Measurements from ENCODE around the gene TMSB10. TPM values are rescaled to one million over a fixed set of nuclear protein-coding genes. Genes with fewer than 3 reads are reported as not detected.

Gene TMSB10
- total and polyA plus RNA-seq, 2 of the 13 experiments (the other 11 are each of a cell fraction or from before 2014, with no cell fraction given), result 665 to 708 TPM

GRCh38 chr2:84946204-84947009 is 41.0 kb downstream of the TMSB10 start (continued):
- TF ChIP-seq NFE2L1 (CRISPR knock-in tag; IDR thresholded peaks at IDR 0.05; ENCODE audit: borderline replicate concordance), result no peak
- TF ChIP-seq CSRNP2 (CRISPR knock-in tag; conservative IDR thresholded peaks at IDR 0.05; ENCODE audit: low read depth), result no peak
- no peak; the same call in 1 of the 2 replicates for TF ChIP-seq ZNF629 (CRISPR knock-in tag; conservative IDR thresholded peaks at IDR 0.05)
- TF ChIP-seq ZNF75D (CRISPR knock-in tag; IDR thresholded peaks at IDR 0.05; ENCODE audit: borderline replicate concordance), result no peak
- peak; percentile 85; the same call in 1 of the 2 replicates for TF ChIP-seq ZNF343 (CRISPR knock-in tag; IDR thresholded peaks at IDR 0.05)
- peak; percentile 71; the same call in 1 of the 2 replicates for TF ChIP-seq ZNF160 (CRISPR knock-in tag; IDR thresholded peaks at IDR 0.05)
- TF ChIP-seq ZNF367 (CRISPR knock-in tag; IDR thresholded peaks at IDR 0.05; ENCODE audit: borderline replicate concordance), result no peak
- TF ChIP-seq PATZ1 (CRISPR knock-in tag; IDR thresholded peaks at IDR 0.05), result no peak; the same call in 1 of the 2 replicates
- TF ChIP-seq KLF9 (CRISPR knock-in tag; IDR thresholded peaks at IDR 0.05; ENCODE audit: low read depth), result peak; percentile 62; the same call in 1 of the 2 replicates
- TF ChIP-seq ZNF33A (CRISPR knock-in tag; IDR thresholded peaks at IDR 0.05; ENCODE audit: borderline replicate concordance), result no peak
- TF ChIP-seq IRX3 (CRISPR knock-in tag; IDR thresholded peaks at IDR 0.05; ENCODE audit: borderline replicate concordance, low read depth), result no peak
- TF ChIP-seq ISX (CRISPR knock-in tag; conservative IDR thresholded peaks at IDR 0.05), result no peak
- TF ChIP-seq RARG (CRISPR knock-in tag; IDR thresholded peaks at IDR 0.05; ENCODE audit: low read depth), result no peak
- TF ChIP-seq ZBTB20 (CRISPR knock-in tag; IDR thresholded peaks at IDR 0.05; ENCODE audit: borderline replicate concordance, low read depth), result no peak; the same call in 1 of the 2 replicates
- no peak for TF ChIP-seq DZIP1 (CRISPR knock-in tag; IDR thresholded peaks at IDR 0.05)
- TF ChIP-seq MED8 (CRISPR knock-in tag; IDR thresholded peaks at IDR 0.05; ENCODE audit: insufficient replicate concordance), result no peak
- TF ChIP-seq TEAD2 (CRISPR knock-in tag; IDR thresholded peaks at IDR 0.05), result no peak
- 0 out of 2 replicates have a peak, but pooled peaks have one; percentile 49 for TF ChIP-seq SNAPC2 (CRISPR knock-in tag; IDR thresholded peaks at IDR 0.05)
- peak; percentile 79 for TF ChIP-seq ARNTL (CRISPR knock-in tag; IDR thresholded peaks at IDR 0.05)
- TF ChIP-seq HOXA3 (CRISPR knock-in tag; IDR thresholded peaks at IDR 0.05), result peak; percentile 88
- no peak for TF ChIP-seq ZNF672 (CRISPR knock-in tag; IDR thresholded peaks at IDR 0.05)
- TF ChIP-seq NPAS2 (CRISPR knock-in tag; IDR thresholded peaks at IDR 0.05; ENCODE audit: borderline replicate concordance), result no peak
- no peak for TF ChIP-seq FOXM1 (CRISPR knock-in tag; IDR thresholded peaks at IDR 0.05)
- TF ChIP-seq RFXAP (CRISPR knock-in tag; IDR thresholded peaks at IDR 0.05; ENCODE audit: borderline replicate concordance), result peak; percentile 64; the same call in 1 of the 2 replicates

All from HepG2 (cell line).